Measurements from ENCODE around the gene SLC47A2.

Gene SLC47A2

GRCh38 chr17:19747159-19747719, 30.9 kb upstream of the SLC47A2 start:
- no peak for DNase-seq

DNA sequence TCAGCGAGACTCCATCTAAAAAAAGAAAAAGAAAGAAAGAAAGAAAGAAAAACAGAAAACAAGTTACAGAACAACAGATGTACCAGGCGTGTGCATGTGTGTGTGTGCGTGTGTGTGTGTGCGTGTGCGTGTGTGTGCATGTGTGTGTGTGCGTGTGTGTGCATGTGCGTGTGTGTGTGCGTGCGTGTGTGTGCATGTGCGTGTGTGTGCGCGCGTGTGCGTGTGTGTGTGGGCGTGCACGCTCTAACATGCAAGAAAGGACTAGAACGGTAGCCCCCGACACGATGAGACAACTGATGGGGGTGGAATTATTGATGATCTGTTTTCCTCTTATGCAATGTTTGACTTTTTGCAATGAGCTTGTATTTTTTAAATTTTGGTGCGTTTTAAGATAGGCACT, 30.1 kb upstream of the SLC47A2 start:
- no peak for DNase-seq

- DNase-seq: peak; percentile 71
These were observed 28.8 kb upstream of the SLC47A2 start for GRCh38 chr17:19744922-19745757.

DNA sequence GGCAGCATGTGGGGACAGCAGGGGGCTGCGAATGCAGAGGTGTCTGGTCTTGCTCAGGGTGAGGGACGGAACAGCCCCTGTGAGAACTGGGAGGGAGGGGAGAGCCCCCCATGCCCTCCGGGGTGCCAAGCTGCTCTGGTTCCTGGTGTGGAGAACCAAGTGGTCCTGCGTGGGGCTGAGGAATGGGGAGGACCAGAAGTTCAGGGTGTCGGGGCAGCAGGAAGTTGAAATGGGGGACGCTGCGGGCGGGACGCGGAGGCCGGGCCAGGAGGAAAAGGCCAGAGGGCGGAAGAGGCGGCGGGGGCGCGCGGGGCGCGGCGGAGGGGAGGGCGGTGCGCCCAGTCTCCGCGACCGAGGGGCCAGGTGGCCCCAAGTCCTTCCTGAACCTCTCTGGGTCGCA, 28.1 kb upstream of the SLC47A2 start:
- no peak for DNase-seq

GRCh38 chr17:19743101-19744100, 27.0 kb upstream of the SLC47A2 start:
- DNase-seq: no peak

DNA sequence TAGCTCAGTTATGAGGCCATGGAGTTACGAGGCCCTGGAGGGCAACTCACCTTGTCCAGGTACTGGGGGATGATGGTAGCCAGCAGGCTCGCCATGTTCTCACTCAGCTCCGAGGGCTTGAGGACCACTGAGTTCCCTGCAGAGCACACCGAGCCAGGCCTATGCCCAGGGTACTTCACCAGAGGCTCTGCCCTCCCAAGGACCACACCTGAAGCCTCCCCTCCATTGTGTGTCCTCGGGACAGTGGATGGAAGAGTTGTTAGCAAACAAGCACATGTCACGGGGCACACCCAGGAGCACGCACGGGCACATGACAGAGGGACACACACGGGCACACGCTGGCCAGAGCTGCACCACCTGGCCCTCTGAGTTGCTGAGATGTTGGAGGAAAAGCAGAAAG, 26.1 kb upstream of the SLC47A2 start:
- DNase-seq: no peak

DNA sequence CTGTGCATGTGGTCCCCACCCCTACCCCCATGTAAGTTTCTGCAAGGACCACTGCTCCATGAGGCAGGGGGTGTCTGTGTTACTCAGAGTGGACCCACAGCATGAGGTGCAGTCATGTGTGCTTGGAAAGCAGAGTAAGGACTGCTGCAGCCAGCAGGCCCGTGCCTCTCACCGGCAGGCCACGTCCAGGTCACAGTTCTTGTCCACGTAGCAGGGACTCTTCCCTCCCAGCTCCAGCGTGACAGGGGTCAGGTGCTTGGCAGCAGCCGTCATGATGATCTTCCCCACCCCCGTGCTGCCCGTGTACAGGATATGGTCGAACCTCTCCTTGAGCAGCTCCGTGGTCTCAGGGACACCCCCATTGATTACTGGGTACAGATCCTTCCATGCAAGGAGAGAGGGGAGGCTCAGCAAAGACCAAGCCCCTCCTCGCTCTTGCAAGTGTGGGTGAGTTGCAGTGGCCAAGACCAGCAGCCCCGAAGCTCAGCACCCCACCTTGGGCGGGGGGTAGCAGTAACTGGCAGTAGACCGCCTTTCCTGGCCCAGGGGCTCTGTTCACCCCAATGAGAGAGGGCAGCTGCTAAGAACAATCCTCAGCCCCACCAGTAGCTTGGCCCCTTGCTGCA, 25.6 kb upstream of the SLC47A2 start:
- no peak for DNase-seq

GRCh38 chr17:19740933-19741332, 24.5 kb upstream of the SLC47A2 start:
- DNase-seq: no peak

- no peak for DNase-seq
These were observed 23.1 kb upstream of the SLC47A2 start for GRCh38 chr17:19739241-19740201.

- no peak for DNase-seq
These were observed 22.4 kb upstream of the SLC47A2 start for GRCh38 chr17:19738757-19739156.

DNA sequence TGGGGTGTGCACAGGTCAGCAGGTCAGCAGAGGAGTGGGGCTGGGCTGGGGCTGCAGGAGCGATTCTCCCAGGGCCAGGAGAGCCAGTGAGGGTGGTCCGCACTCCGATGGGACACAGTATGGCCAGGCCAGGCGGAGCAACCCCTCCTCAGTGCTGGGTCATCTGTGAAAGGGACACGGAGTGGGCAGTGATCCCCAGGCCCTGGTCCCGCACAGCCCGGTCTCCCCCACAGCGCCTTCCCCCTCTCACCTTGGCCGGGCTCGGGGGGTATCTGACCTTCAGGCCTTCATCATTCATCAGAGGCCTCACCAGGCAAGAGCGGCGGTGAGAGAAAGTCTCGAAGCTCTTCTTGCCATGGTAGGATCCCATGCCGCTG, 21.7 kb upstream of the SLC47A2 start:
- no peak for DNase-seq

DNA sequence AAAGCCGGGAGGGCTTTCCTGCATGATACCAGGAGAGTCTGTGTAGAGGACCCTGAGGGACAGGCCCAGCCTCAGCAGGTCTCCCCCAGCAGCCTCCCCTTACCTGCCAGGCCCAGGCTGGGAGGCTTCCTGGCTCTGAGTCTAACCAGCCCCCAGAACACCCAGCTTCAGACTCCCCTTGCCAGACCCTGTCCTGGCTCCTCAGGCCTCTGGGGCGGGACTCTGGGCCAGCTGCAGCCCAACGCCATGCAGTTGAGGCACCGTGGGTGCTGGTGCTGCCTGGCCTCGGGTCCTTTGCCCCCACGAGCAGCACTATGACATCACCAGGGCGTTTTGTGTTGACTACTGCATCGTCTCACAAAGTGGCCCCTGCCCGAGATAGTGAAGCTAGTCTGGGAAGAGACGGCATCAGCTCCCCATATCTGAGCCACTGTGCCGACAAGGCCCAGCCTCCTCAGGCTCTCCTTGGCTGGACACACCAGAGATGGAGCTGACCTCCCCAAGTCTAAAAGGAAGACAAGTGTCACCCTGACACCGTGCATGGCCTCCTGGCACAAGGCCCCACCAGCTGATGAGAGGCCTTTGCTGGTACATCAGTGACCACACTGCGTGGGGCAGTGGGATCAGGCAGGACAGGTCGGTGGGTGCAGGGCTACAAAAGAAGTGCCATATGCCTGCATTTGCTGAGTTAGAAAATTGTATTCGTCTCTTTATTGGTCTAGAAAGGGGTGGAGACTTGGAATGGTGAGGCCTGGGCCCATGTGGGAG, 21.1 kb upstream of the SLC47A2 start:
- DNase-seq: no peak

DNA sequence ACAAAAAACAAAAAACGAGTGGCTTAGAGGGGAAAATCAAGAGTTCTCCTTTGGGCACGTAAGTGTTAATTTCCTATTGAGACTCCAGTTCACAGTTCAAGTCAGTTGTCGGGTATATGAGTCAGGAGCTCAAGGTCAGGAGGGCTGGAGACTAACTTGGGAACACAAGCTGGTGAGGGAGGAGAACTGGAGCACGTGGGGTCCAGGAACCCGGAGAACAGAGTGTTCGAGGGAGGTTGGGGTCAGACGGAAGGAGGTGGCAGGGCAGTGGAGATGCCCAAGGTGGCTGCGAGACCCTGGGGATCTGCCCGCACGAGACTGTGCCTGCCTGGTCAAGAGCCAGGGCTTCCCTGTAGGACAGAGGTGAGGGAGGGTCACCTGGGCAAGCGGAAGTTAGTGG, 19.7 kb upstream of the SLC47A2 start:
- DNase-seq: no peak

GRCh38 chr17:19733953-19734526, 17.7 kb upstream of the SLC47A2 start:
- no peak for DNase-seq

- DNase-seq: no peak
These were observed 15.2 kb upstream of the SLC47A2 start for GRCh38 chr17:19731626-19732025.

DNA sequence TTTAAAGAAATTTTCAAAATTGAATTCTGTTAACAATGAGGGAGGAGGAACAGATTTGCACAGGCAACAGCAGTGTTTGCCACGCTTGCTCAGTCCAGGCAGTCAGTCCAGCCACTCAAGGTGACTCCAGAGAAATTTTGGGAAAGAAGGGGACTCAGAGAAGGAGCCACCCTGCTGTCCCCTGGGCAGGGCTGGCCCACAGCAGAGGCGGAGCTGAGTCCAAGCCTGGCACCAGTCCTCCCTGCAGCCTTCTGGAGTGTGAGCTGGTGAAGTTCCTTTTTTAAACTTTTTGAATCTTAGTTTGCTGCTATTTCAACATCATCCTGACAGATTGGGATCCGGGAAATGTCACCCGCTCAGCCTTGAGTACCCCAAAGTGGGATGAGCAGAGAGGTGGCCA, 14.5 kb upstream of the SLC47A2 start:
- DNase-seq: no peak

DNA sequence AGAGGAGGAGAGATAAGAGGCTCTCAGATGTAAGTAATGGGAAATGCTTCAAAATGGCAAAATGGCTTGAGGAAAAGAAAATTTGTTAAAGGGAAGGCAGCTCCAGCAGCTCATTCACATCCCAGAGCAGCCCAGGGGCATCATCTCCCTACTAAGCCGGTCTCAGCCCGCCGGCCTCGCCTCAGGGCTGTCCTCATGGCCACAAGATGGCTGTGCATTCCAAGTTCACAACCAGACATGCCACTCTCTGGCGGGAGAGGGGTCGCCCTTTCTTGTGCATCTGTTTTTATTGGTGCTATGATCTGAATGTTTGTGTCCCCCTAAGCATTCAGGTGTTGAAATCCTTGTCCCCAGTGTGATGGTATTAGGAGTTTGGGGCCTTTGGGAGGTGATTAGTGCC, 13.5 kb upstream of the SLC47A2 start:
- no peak for DNase-seq

DNA sequence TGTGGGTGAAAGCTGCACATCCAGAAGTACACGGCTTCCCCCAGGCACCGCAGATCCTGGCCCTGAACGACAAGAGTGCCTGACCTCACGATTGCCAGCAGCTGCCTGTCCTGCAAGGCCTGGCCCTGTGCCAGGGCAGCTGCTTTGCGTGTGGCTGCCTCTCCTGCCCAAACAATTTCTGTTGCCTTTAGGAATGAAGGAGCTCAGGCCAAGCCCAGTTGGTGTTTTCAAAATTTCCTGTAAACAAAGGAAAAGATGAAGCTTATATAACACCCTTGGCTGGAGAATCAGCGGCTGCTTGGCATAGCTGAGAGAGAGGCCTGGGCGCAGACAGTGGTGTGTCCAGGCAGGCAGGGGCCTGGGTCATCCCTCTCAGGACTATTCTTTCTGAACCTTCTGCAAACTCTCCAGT, 11.7 kb upstream of the SLC47A2 start:
- DNase-seq: no peak

DNA sequence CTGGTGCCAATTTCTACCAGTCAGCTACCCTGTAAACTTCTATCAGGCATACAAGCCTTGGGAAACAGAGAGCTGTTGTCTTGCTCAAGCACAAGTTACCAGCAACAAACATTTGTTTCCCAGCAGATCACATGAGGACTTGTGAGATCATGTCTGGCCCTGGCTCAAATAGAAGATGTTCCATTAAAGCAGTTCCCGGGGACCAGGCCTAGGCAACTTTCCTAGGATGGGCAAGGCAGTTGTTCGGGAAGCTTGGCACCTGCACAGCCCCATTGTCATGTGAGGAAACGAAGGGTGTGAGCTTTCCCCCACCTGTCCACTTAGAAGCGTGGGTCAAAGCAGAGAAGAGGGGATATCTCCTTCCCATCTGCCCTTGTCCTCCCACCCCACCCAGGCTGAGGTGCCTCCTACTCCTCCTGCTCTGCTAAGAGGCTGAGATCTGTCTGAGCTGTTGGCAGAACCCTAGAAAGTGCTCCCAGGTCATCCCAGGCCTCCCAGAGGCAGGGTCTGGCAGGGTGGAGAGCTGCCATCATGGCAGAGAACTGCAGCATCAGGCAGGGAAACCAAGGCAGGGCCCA, 11.2 kb upstream of the SLC47A2 start:
- DNase-seq: no peak

All from activated CD4-positive, alpha-beta T cell treated with anti-CD3 and anti-CD28 coated beads for 1 hour (primary cell).